22Rv1 (cell line): ENCODE results near the gene ERH.

Experiments
- ZFX ChIP-seq: fragments of 450-650 bp; IDR thresholded peaks from 2 replicates; pipeline ENCODE4 v1.6.1; 2017; ENCODE audit warnings: antibody characterized with exemption, borderline replicate concordance
- TF ChIP-seq, protein P1 (sequence below): fragments of 450-650 bp; IDR thresholded peaks from 2 replicates; pipeline ENCODE4 v1.5.1; 2017; ENCODE audit warnings: mild to moderate bottlenecking

DNA sequence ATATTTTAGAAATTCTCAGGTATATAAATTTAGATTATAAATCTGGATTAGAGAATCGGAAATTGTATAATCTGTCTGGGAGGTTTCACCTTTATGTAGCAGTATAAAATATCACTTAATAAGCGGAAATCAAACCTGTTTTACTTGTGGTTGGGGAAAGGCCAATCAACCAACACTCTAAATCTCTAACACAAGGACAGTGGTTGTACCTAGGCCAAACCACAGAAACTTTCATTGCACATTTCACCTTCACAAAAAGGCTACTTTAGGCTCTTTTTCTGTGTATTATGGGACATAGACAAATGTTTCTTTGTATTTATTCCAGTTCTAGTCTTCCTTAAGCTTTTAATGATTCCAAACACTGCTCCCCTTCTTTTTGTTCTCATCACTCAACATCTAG is 19.8 kb downstream of the ERH start:
- TF ChIP-seq, protein P1, sequence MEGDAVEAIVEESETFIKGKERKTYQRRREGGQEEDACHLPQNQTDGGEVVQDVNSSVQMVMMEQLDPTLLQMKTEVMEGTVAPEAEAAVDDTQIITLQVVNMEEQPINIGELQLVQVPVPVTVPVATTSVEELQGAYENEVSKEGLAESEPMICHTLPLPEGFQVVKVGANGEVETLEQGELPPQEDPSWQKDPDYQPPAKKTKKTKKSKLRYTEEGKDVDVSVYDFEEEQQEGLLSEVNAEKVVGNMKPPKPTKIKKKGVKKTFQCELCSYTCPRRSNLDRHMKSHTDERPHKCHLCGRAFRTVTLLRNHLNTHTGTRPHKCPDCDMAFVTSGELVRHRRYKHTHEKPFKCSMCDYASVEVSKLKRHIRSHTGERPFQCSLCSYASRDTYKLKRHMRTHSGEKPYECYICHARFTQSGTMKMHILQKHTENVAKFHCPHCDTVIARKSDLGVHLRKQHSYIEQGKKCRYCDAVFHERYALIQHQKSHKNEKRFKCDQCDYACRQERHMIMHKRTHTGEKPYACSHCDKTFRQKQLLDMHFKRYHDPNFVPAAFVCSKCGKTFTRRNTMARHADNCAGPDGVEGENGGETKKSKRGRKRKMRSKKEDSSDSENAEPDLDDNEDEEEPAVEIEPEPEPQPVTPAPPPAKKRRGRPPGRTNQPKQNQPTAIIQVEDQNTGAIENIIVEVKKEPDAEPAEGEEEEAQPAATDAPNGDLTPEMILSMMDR = no peak
- TF ChIP-seq ZFX = no peak
